ENCODE results near the gene PCDH7.

PCDH7 gene

GRCh38 chr4:30726090-30726675 is 6.0 kb downstream of the PCDH7 start:
- no peak for DNase-seq

- DNase-seq, result no peak
These were observed 7.2 kb downstream of the PCDH7 start for GRCh38 chr4:30727409-30727808.

DNA sequence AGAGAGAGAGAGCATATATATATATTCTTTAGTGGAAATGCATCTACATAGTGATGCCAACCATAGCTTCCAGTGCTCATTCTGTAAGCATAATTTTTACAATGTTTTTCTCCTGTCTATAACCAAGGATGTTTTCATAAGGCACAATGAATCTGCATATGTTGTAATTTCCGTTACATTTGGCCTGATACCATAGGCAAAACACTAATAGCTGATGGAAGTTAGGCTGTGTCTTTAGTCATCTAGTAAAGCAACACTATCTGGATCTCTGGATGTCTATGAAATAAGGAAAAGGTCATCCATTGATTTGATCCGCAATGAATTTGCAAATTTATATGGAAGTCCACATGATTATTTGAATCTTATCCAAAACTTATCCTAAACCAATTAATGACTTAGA is 8.1 kb downstream of the PCDH7 start:
- no peak for DNase-seq

- DNase-seq, result no peak
These were observed 23.7 kb downstream of the PCDH7 start for GRCh38 chr4:30743897-30744296.

- no peak for DNase-seq
These were observed 24.2 kb downstream of the PCDH7 start for GRCh38 chr4:30744386-30744785.

GRCh38 chr4:30744957-30745640 is 24.9 kb downstream of the PCDH7 start:
- DNase-seq, result no peak

DNA sequence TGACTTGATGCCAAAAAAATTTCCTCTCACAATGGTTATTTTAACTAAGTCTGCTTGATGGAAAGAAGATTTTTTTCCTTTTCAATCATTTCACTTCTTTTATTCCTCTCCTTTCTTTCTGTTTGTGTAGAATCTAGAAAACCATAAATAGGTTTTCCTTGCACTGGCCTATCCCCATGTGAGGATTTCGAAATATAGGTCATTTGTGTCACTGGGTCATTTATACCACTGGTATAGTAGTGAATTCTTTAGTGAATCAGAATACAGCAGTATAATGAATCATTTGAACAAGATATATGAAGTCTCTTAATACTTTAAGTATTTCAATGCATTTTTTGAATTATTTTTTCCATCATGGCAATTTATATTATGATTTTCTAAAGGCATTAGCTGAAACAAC is 26.6 kb downstream of the PCDH7 start:
- no peak for DNase-seq

DNA sequence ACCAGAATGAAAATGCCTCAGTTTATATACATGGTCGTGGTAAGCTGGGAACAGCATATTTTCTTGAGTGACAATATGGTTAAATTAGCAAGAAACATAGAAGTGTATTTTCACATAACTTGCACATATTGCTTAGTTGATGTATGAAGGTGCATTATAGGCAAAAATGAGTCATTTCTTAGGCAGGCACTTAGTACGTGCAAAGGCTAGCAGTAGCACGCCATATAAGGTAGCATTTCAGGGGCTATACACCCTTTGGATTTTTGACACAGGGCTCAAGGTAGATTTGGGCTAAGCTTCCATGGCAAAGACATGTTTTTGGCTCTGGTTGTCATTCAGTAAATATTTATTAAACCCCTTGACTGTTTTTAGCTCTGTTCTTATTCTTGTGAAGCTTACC is 33.1 kb downstream of the PCDH7 start:
- DNase-seq, result no peak

DNA sequence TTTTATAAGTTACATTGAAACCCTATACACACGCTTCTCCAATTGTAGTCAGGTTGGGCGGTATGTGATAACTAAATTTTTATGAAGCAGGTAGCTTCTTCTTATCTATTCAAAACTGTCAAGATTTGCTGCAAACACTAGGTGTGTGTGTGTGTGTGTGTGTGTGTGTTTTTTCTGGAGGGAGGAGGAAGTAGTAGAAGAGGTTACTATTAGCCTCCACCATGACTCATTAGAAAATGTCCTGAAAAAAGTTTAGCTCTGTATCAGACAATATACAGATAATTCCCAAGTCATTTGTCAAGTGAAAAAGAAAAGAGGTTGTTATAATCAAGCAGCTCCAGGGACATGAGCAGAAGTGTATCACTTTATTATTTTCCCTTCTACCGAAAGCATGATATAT is 33.9 kb downstream of the PCDH7 start:
- DNase-seq, result no peak

DNA sequence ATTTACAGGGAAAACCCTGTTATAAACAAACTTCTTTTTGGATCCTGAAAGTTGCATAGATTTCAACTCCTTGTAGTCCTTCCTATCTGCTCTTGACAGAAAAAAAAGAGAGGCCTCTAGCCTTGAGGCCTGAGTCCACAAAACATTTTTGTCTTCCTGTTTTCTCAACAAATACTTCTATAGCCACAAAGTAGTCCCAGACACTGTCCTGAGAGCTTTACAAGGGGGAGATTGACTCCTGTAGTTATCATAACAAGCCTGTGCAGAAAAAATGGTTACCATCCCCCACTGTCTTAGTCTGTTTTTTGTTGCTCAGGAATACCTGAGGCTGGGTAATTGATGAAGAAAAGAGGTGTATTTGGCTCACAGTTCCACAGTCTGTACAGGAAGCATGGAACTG is 35.2 kb downstream of the PCDH7 start:
- no peak for DNase-seq

- DNase-seq, result no peak
These were observed 36.4 kb downstream of the PCDH7 start for GRCh38 chr4:30756553-30756952.

GRCh38 chr4:30757357-30757756 is 37.2 kb downstream of the PCDH7 start:
- DNase-seq, result no peak

DNA sequence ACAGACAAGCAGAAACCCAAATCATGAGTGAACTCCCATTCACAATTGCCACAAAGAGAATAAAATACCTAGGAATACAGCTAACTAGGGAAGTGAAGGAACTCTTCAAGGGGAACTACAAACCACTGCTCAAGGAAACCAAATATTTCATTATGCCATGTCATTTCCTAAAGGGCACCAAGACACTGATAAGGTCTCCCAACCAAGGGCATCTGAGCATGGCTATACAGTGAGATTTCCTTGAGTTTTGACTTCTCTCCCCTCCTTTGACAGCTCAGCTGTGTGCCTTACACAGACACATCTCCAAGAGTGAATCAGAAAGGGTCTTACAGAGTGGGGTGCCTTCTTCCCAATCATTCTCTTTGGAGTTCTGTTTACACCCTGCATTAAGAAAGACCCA is 40.4 kb downstream of the PCDH7 start:
- DNase-seq, result no peak

DNA sequence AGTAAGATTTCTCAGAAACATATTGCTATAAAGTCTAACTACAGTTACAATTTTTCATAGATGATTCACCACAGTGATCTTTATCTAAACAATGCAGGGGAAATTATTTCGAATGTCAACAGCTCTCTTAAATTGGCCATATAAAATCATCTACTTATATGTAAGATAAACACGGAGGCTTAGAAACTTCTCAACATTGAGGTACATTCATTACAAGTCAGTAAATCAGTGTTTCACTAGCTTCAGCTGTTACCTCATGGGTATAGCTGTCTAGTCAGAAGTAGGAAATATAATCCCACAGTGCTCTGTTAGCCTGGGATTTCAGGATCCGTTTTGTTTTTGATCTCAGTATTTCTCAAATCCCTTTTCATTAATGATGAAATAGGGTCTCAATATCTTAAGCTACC is 43.2 kb downstream of the PCDH7 start:
- DNase-seq, result no peak

GRCh38 chr4:30765022-30765421 is 44.9 kb downstream of the PCDH7 start:
- DNase-seq, result no peak

GRCh38 chr4:30767147-30767845 is 47.1 kb downstream of the PCDH7 start:
- DNase-seq, result no peak

- DNase-seq, result no peak
These were observed 48.1 kb downstream of the PCDH7 start for GRCh38 chr4:30768277-30768676.

DNA sequence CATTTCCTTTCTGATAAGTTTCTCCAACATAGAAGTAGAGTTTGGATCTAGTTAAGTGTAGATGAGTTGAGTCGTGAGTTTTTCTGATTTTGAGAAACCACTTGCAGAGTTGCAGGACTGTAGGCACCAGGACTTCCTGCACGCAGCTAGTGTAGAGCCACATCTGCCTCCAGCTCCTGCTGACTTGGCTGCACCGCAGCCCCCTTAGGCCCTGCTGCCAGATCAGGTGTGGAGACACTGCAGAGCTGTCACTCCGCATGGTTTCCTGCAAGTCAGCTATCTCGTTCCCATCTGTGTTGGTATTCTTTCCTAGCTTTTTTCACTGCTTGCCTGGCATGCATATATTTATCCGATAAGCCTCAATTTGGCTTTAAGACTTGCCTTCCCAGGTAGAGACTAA is 48.9 kb downstream of the PCDH7 start:
- no peak for DNase-seq

DNA sequence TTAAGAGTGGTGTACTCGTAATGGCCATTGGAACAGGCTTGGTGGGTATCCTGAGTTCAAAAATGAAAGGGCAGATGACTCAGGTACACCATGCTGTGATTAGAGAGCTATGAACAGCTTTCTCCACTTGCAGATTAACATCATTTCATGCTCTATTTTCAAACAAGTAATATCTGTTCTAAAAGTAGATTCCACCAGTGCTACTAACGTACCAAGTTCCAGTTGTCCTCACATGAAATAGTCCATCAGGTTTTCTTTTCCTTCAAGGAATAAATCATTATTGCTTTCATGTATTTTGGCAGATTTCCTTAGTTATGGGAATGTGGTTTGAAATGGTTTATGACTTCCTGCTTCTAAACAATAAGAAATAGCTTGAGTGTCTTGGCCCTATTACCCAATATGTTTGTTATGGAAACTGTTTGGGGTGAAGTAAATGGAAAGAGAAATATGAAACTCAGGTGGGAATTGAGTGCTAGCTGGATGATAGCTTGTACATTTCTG is 49.9 kb downstream of the PCDH7 start:
- no peak for DNase-seq

DNA sequence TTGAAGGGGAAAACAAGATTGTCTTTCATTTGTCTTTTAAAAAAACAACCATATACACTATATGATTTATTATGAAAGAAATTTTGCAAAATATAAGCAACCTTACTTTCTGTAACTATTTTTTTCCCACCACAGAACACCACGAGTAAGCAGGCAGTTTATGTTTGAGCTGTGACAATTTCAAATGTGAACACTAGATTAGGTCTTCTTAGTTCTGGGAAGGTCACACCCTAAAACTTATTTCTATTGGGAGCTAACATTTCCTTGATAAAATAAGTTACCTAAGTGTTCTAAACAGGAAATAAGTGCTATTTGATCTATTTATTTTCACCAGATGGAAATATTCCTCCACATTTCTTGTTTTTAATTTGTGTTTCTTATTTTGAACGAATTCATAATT is 50.6 kb downstream of the PCDH7 start:
- DNase-seq, result no peak

GRCh38 chr4:30776451-30776850 is 56.3 kb downstream of the PCDH7 start:
- DNase-seq, result no peak

DNA sequence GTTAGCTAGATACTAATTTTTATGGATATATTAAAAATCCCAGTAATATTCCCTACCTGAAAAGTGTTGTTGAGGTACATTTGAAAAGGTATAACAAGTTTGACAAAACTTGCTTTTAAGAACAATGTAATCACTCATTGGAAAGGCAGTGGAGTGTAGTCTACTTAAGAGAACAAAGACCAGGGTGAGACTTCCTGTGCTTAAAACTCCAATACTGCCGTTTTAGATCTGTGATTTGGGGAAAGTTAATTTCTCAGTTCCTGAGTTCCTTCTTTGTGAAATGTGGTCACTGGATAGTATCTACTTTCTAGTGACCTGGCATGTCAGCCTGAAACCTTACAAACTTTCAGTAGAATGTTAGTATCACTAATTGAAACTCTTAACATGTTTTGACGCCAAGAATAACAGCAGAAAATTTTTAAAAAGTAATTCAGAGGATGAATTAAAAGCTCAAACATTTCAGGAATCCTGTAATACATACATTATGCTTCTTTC is 56.8 kb downstream of the PCDH7 start:
- no peak for DNase-seq
